Stimulated activated CD4-positive, alpha-beta T cell treated with anti-CD3 and anti-CD28 coated beads, Interleukin-12 subunit alpha, Interleukin-12 subunit beta, amount 100 ng/mL, for 24 hours (primary cell): Measurements from ENCODE around the gene HINT2.

Source experiments
- DNase-seq, 2 experiments: peaks; one replicate each; pipeline ENCODE4 v3.0.0-alpha.2; 2020; ENCODE audit warnings: low read depth in 2 of 2

Gene HINT2

GRCh38 chr9:35814841-35815543 lies at the start of gene HINT2:
Gene HINT2, minus strand, starts transcription at chr9:35815042. Its CDS starts 63 bp downstream, at chr9:35814979.
- peak; percentile 90 to 98 for DNase-seq

GRCh38 chr9:35863583-35863982 lies 48.7 kb upstream of the HINT2 start:
- DNase-seq = no peak

GRCh38 chr9:35862328-35862727 lies 47.5 kb upstream of the HINT2 start:
- DNase-seq = no peak

GRCh38 chr9:35861161-35861897 lies 46.5 kb upstream of the HINT2 start:
- no peak for DNase-seq

GRCh38 chr9:35859990-35860339 lies 45.1 kb upstream of the HINT2 start:
- no peak for DNase-seq

- DNase-seq = no peak
Measured at GRCh38 chr9:35859310-35859989, 44.6 kb upstream of the HINT2 start.

GRCh38 chr9:35858458-35858857 lies 43.6 kb upstream of the HINT2 start:
- no peak for DNase-seq

GRCh38 chr9:35856882-35857281 lies 42.0 kb upstream of the HINT2 start:
- DNase-seq = no peak

- no peak for DNase-seq
Measured at GRCh38 chr9:35856206-35856605, 41.4 kb upstream of the HINT2 start.

GRCh38 chr9:35854091-35854762 lies 39.4 kb upstream of the HINT2 start:
- no peak for DNase-seq

GRCh38 chr9:35852876-35853865 lies 38.3 kb upstream of the HINT2 start:
- no peak for DNase-seq

- no peak for DNase-seq
Measured at GRCh38 chr9:35852267-35852815, 37.5 kb upstream of the HINT2 start.

- DNase-seq = peak in 1 of 2 experiments; percentile 16
Measured at GRCh38 chr9:35847792-35848572, 33.1 kb upstream of the HINT2 start.

- DNase-seq = no peak
Measured at GRCh38 chr9:35845824-35846771, 31.3 kb upstream of the HINT2 start.

- DNase-seq = no peak
Measured at GRCh38 chr9:35844628-35845270, 29.9 kb upstream of the HINT2 start.

- DNase-seq = no peak
Measured at GRCh38 chr9:35842795-35843194, 28.0 kb upstream of the HINT2 start.

- DNase-seq = no peak
Measured at GRCh38 chr9:35842020-35842745, 27.3 kb upstream of the HINT2 start.

- DNase-seq = no peak
Measured at GRCh38 chr9:35841645-35841900, 26.7 kb upstream of the HINT2 start.
